OCI-LY7 (cell line): ENCODE data around the gene KDM8. TPM values are rescaled to one million over a fixed set of nuclear protein-coding genes. Genes with fewer than 3 reads are reported as not detected.

Source experiments
- BruUV-seq: library from RNA; stranded (reverse); fragments of 400-500 nt; replicated peaks from 2 replicates; lab custom pipeline; 2021; lab: Mats Ljungman, UMichigan
- CTCF ChIA-PET: fragments of 300-600 bp; sonication (Branson Sonifier 250); formaldehyde crosslinking; loops from one replicate; lab custom pipeline; 2022; ENCODE audit warnings: antibody characterized with exemption; ENCODE audit not compliant: unreplicated experiment; lab: Charles Lee
- POLR2A ChIA-PET: fragments of 300-600 bp; sonication (Branson Sonifier 250); formaldehyde crosslinking; loops from one replicate; lab custom pipeline; 2022; ENCODE audit warnings: antibody characterized with exemption; lab: Charles Lee
- DNase-seq: peaks from one replicate; pipeline ENCODE4 v3.0.0-alpha.2; 2015; ENCODE audit warnings: low spot score
- H2AFZ ChIP-seq: fragments of 200-600 bp; sonication (generic), shearing (Covaris generic); 2 replicates; pipeline ENCODE4 v1.6.1; 2014; ENCODE audit warnings: mild to moderate bottlenecking, antibody characterized with exemption, low read length, moderate library complexity
- H3K27ac ChIP-seq: fragments of 200-600 bp; sonication (generic); 2 replicates; pipeline ENCODE4 v1.5.1; 2014; ENCODE audit warnings: mixed run types, low read depth, mild to moderate bottlenecking, moderate library complexity, low read length, inconsistent platforms; ENCODE audit not compliant: poor library complexity, severe bottlenecking
- H3K36me3 ChIP-seq: fragments of 200-600 bp; sonication (generic); 2 replicates; pipeline ENCODE4 v1.6.1; 2014; ENCODE audit warnings: mild to moderate bottlenecking, antibody characterized with exemption, low read length, moderate library complexity, mixed read lengths; ENCODE audit not compliant: insufficient read depth
- H3K4me1 ChIP-seq: fragments of 200-600 bp; sonication (generic); 2 replicates; pipeline ENCODE4 v1.5.1; 2014; ENCODE audit warnings: mild to moderate bottlenecking, low read length; ENCODE audit not compliant: insufficient read depth, poor library complexity, severe bottlenecking
- H3K4me2 ChIP-seq: fragments of 200-600 bp; sonication (generic); 2 replicates; pipeline ENCODE4 v1.6.1; 2014; ENCODE audit warnings: mild to moderate bottlenecking, low read length
- H3K4me3 ChIP-seq: fragments of 200-600 bp; sonication (generic); 2 replicates; pipeline ENCODE4 v1.5.1; 2014; ENCODE audit warnings: mild to moderate bottlenecking, low read depth, low read length; ENCODE audit not compliant: poor library complexity, severe bottlenecking
- H3K79me2 ChIP-seq: fragments of 200-600 bp; sonication (generic); 2 replicates; pipeline ENCODE4 v1.6.1; 2016; ENCODE audit warnings: low read depth, mild to moderate bottlenecking, low read length, moderate library complexity, mixed read lengths; ENCODE audit not compliant: insufficient read depth
- H3K9me2 ChIP-seq: fragments of 200-600 bp; sonication (generic); 2 replicates; pipeline ENCODE4 v1.6.1; 2016; ENCODE audit warnings: mild to moderate bottlenecking, low read length, mixed read lengths; ENCODE audit not compliant: insufficient read depth
- H3K9me3 ChIP-seq: fragments of 200-600 bp; sonication (generic); 2 replicates; pipeline ENCODE4 v1.6.1; 2014; ENCODE audit warnings: mild to moderate bottlenecking, mixed run types, low read length, mixed read lengths
- H4K20me1 ChIP-seq: fragments of 200-600 bp; sonication (generic); 2 replicates; pipeline ENCODE4 v1.6.1; 2014; ENCODE audit warnings: mild to moderate bottlenecking, antibody characterized with exemption, low read length, moderate library complexity, mixed read lengths; ENCODE audit not compliant: insufficient read depth
- CTCF ChIP-seq: fragments of 200-600 bp; sonication (generic); conservative IDR thresholded peaks from 2 replicates; pipeline ENCODE4 v1.5.1; 2014; ENCODE audit warnings: mild to moderate bottlenecking, antibody characterized with exemption, low read length, moderate library complexity, mixed read lengths
- EZH2phosphoT487 ChIP-seq: fragments of 200-600 bp; sonication (generic); IDR thresholded peaks from 2 replicates; pipeline ENCODE4 v1.6.1; 2018; ENCODE audit warnings: low read depth, borderline replicate concordance, mild to moderate bottlenecking, mixed run types, antibody characterized with exemption, low read length, moderate library complexity, mixed read lengths
- intact Hi-C: fragments of 100-400 bp; cut with micrococcal nuclease; formaldehyde crosslinking; loops from one replicate; pipeline ENCODE4 v1.10.0; 2022; ENCODE audit not compliant: unreplicated experiment
- total RNA-seq, 2 experiments: library from RNA; depleted of rRNA in 1 of 2; stranded (reverse); fragments of >200 nt in 1 of 2; shearing (Covaris generic) in 1 of 2; gene quantifications; 2 replicates each; pipeline ENCODE4 v1.2.3, GENCODE V29; 2014 to 2022

KDM8 gene
- total RNA-seq, 2 experiments from 2014 or later = 14.2 to 14.5 TPM

GRCh38 chr16:27242398-27242797, 39.1 kb downstream of the KDM8 start:
- Histone ChIP-seq H3K9me3 (no peaks in the 10 kb centered on the region), H3K27ac (no peak overlapping the region), H2AFZ (no peak overlapping the region), H3K79me2 (no peaks in the 10 kb centered on the region), H3K4me2 (0 out of 2 replicates have a peak overlapping the region, but pooled peaks have one; percentile 3), H3K9me2 (no peaks in the 10 kb centered on the region), H3K4me3 (no peak overlapping the region), H3K4me1 (peaks cover 12% of the 10 kb centered on the region), H4K20me1 (no peaks in the 10 kb centered on the region), H3K36me3 (no peaks in the 10 kb centered on the region)
- intact Hi-C loops = no loop called here
- ChIA-PET CTCF (no interaction called here), POLR2A (interaction anchor here (0.6 to 1.5 kb wide), 3 partner anchors 8 to 597 kb away, joined by 3 to 5 read pairs (median 3); no protein-coding TSS in a partner anchor)
- no peak for DNase-seq
- no TSS peak for BruUV-seq
- TF ChIP-seq EZH2phosphoT487 = no peak
- TF ChIP-seq CTCF = no peak

GRCh38 chr16:27242868-27243590, 39.7 kb downstream of the KDM8 start:
- no peaks in the 10 kb centered on the region for H3K79me2 ChIP-seq
- intact Hi-C loops = no loop called here
- peaks cover 3% of the 10 kb centered on the region; the same call in 1 of the 2 replicates for H3K36me3 ChIP-seq
- no peaks in the 10 kb centered on the region for H3K9me2 ChIP-seq
- peak overlapping the region; percentile 3; the same call in 1 of the 2 replicates for H3K4me2 ChIP-seq
- H3K9me3 ChIP-seq = no peaks in the 10 kb centered on the region
- ChIA-PET POLR2A (interaction anchor here (0.6 to 1.5 kb wide), 3 partner anchors 9 to 598 kb away, joined by 3 to 5 read pairs (median 3); partner anchors contain the start of gene KDM8), CTCF (no interaction called here)
- H3K27ac ChIP-seq = no peak overlapping the region
- no peak overlapping the region for H2AFZ ChIP-seq
- BruUV-seq = no TSS peak
- no peak for TF ChIP-seq CTCF
- no peak for TF ChIP-seq EZH2phosphoT487
- no peaks in the 10 kb centered on the region for H4K20me1 ChIP-seq
- DNase-seq = no peak
- H3K4me1 ChIP-seq = peaks cover 6% of the 10 kb centered on the region
- no peak overlapping the region for H3K4me3 ChIP-seq
